Measurements from ENCODE around the gene NDUFV1. TPM values are rescaled to one million over a fixed set of nuclear protein-coding genes. Genes with fewer than 3 reads are reported as not detected.
A peak's percentile ranks its signal among the peaks of the same experiment; 100 is the strongest.

NDUFV1 gene
- total and polyA plus RNA-seq, 10 donors: 132 to 258 (median 199) TPM

DNA sequence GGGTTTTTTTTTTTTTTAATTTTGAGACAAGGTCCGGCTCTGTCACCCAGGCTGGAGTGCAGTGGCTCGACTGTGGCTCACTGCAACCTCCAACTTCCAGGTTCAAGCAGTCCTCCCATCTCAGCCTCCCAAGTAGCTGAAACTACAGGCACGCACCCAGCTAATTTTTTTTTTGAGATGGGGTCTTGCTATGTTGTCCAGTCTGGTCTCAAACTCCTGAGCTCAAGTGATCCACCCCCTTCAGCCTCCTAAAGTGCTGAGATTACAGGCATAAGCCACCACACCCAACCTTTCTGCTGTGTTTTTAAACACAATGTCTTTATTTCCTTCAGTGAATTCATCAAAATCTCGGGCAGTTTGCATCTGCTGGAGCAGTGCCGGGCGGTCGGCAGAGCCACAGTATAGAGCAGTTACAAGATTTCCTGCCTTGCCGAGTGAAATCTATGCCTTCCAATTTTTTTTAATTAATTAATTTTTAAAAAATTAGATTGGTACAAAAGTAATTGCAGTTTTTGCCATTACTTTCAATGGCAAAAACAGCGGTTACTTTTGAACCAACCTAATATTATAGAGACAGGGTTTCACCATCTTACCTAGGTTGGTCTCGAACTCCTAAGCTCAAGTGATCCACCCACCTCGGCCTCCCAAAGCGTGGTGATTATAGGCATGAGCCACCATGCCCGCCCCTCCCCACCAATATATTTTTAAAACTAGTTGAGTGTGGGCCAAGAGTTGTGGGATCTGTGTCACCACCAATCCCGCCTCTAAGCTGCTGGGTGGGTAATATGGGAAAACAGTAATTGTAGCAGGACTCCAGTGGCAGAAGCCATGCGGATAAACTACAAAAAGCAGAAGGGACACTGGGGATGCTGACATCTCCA is 46.5 kb downstream of the NDUFV1 start:
- H3K4me1 ChIP-seq: peaks cover 13 to 35% (median 26%) of the 10 kb centered on the region in 6 donors
- no peaks in the 10 kb centered on the region for H3K36me3 ChIP-seq
- TF ChIP-seq POLR2AphosphoS5 (IDR thresholded peaks at IDR 0.05) (no peak), CTCF (IDR thresholded peaks at IDR 0.05 in 8 of 11, conservative IDR thresholded peaks at IDR 0.05 in 3 of 11) (no peak), POLR2A (IDR thresholded peaks at IDR 0.05) (no peak)
- H3K27ac ChIP-seq: no peak overlapping the region
- H3K4me3 ChIP-seq: no peak overlapping the region
- DNase-seq: peak; percentile 18
- intact Hi-C loops (cut with DNase I; ENCODE audit: low total_unique reads): no loop called here
- WGBS, 5 donors: 85 to 90% (median 88%) methylated on average over 14 to 15 of the region's 15 CpGs
- H3K9me3 ChIP-seq: peaks cover 0 to 21% (median 10%) of the 10 kb centered on the region in 8 donors
- peaks cover 0 to 2% (median 0%) of the 10 kb centered on the region in 7 donors for H3K27me3 ChIP-seq (replicated peaks in 1 of 7)

GRCh38 chr11:67654225-67654624 is 47.5 kb downstream of the NDUFV1 start:
- peak; percentile 20 for DNase-seq
- 75 to 82% (median 79%) methylated on average over 9 of the region's 9 CpGs for WGBS, 5 donors
- peaks cover 0 to 21% (median 10%) of the 10 kb centered on the region in 8 donors for H3K9me3 ChIP-seq

DNA sequence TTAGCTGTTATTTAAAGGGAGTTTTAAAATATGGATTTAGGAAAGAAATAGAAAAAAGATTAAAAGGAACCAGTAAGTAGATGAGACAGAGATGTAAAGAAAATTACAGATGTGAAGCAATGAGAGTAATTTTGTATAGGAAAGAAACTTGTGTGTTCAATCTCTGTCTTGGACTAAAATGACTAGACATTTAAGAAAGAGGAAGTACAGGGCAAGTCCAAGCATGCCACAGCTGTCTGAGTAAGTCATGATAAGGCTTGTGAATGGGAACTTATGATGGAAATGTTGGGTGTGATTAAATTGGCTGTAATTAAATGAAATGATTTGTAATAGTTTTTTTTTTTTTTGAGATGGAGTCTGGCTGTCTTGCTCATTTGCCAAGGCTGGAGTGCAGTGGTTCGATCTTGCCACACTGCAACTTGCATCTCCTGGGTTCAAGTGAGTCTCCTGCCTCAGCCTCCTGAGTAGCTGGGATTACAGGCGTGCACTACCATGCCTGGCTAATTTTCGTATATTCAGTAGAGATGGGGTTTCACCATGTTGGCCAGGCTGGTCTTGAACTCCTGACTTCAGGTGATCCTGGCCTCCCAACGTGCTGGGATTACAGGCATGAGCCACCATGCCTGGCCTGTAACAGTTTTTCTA is 49.7 kb downstream of the NDUFV1 start:
- WGBS, 5 donors: 84 to 93% (median 88%) methylated on average over 4 of the region's 4 CpGs
- DNase-seq: no peak
- intact Hi-C loops (cut with DNase I; ENCODE audit: low total_unique reads): no loop called here

More at GRCh38 chr11:67654225-67654624, 47.5 kb downstream of the NDUFV1 start:
- intact Hi-C loops (cut with DNase I; ENCODE audit: low total_unique reads): no loop called here
- Histone ChIP-seq H3K27me3 (replicated peaks in 1 of 7) (no peaks in the 10 kb centered on the region), H3K36me3 (no peaks in the 10 kb centered on the region), H3K4me1 (peaks cover 3 to 35% (median 19%) of the 10 kb centered on the region in 6 donors), H3K27ac (no peak overlapping the region), H3K4me3 (no peak overlapping the region)
- TF ChIP-seq POLR2AphosphoS5 (IDR thresholded peaks at IDR 0.05): no peak
- no peak for TF ChIP-seq CTCF (IDR thresholded peaks at IDR 0.05 in 8 of 11, conservative IDR thresholded peaks at IDR 0.05 in 3 of 11)
- no peak for TF ChIP-seq POLR2A (IDR thresholded peaks at IDR 0.05)

More for the DNA sequence above, 49.7 kb downstream of the NDUFV1 start:
- Histone ChIP-seq H3K9me3 (peaks cover 0 to 21% (median 10%) of the 10 kb centered on the region in 8 donors), H3K36me3 (no peaks in the 10 kb centered on the region), H3K4me3 (no peak overlapping the region), H3K27me3 (replicated peaks in 1 of 7) (no peaks in the 10 kb centered on the region), H3K27ac (no peak overlapping the region), H3K4me1 (peaks cover 0 to 17% (median 4%) of the 10 kb centered on the region in 6 donors)
- no peak for TF ChIP-seq CTCF (IDR thresholded peaks at IDR 0.05 in 8 of 11, conservative IDR thresholded peaks at IDR 0.05 in 3 of 11)
- TF ChIP-seq POLR2A (IDR thresholded peaks at IDR 0.05): no peak
- TF ChIP-seq POLR2AphosphoS5 (IDR thresholded peaks at IDR 0.05): no peak

All from spleen (tissue), 11 donors.